ENCODE results near the gene PIP5K1B. TPM values are rescaled to one million over a fixed set of nuclear protein-coding genes. Genes with fewer than 3 reads are reported as not detected.

PIP5K1B gene
- polyA plus RNA-seq, 1 donor (not counting 4 experiments of a cell fraction or from before 2014, with no cell fraction given), result not detected

DNA sequence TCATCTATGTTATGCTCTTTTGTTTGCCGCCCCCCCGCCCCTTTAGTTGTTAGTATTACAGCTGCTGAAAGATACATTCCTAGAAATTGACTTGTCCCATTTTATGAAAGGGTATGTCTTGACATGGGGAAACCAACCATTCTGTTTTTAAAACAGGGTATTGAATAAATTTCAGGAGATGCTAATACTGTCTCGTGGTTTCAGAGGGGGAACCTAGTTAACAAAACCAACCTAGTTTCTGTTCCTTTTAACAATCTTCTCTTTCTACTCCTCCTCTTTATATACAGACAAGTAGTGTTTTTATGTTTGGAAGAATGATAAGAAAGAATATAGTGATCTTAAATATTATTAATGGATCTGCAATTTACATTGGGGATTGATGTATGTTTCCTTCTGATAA lies 3.5 kb downstream of the PIP5K1B start:
- Histone ChIP-seq H2AFZ (ENCODE audit: control insufficient read depth, low read length) (no peak overlapping the region), H3K79me2 (ENCODE audit: control insufficient read depth, insufficient read depth, low read length) (no peaks in the 10 kb centered on the region), H3K4me1 (ENCODE audit: control insufficient read depth, extremely low read depth, insufficient read depth, low read length) (no peaks in the 10 kb centered on the region), H3K27ac (ENCODE audit: control insufficient read depth, insufficient read depth, low read length) (no peak overlapping the region), H3K9ac (ENCODE audit: control insufficient read depth, extremely low read depth, insufficient read depth, low read length) (no peak overlapping the region), H4K20me1 (ENCODE audit: control insufficient read depth, extremely low read depth, insufficient read depth, low read length) (no peaks in the 10 kb centered on the region), H3K4me2 (ENCODE audit: control insufficient read depth, extremely low read depth, insufficient read depth, low read depth, low read length) (no peak overlapping the region), H3K9me1 (ENCODE audit: control insufficient read depth, extremely low read depth, insufficient read depth, low read length) (no peaks in the 10 kb centered on the region), H3K9me3 (ENCODE audit: control insufficient read depth, low read depth, low read length) (no peaks in the 10 kb centered on the region), H3K27me3 (ENCODE audit: control insufficient read depth, extremely low read depth, insufficient read depth, low read length) (peaks cover 41% of the 10 kb centered on the region), H3K4me3 (ENCODE audit: control insufficient read depth in 2 of 3, extremely low read depth in 1 of 3, insufficient read depth in 2 of 3, low read depth in 1 of 3, low read length in 3 of 3) (no peak overlapping the region), H3K36me3 (ENCODE audit: control insufficient read depth in 2 of 2, extremely low read depth in 1 of 2, insufficient read depth in 2 of 2, low read length in 2 of 2) (no peaks in the 10 kb centered on the region)
- FAIRE-seq (no peak), DNase-seq (ENCODE audit: low read depth, low spot score) (no peak)
- dilution Hi-C loops (cut with MboI; ENCODE audit: extremely low pct_ligation_motif_present, low sequenced_read_pairs), result no loop called here
- TF ChIP-seq, protein P1, sequence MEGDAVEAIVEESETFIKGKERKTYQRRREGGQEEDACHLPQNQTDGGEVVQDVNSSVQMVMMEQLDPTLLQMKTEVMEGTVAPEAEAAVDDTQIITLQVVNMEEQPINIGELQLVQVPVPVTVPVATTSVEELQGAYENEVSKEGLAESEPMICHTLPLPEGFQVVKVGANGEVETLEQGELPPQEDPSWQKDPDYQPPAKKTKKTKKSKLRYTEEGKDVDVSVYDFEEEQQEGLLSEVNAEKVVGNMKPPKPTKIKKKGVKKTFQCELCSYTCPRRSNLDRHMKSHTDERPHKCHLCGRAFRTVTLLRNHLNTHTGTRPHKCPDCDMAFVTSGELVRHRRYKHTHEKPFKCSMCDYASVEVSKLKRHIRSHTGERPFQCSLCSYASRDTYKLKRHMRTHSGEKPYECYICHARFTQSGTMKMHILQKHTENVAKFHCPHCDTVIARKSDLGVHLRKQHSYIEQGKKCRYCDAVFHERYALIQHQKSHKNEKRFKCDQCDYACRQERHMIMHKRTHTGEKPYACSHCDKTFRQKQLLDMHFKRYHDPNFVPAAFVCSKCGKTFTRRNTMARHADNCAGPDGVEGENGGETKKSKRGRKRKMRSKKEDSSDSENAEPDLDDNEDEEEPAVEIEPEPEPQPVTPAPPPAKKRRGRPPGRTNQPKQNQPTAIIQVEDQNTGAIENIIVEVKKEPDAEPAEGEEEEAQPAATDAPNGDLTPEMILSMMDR (optimal IDR thresholded peaks at IDR 0.05 in 1 of 3, IDR thresholded peaks at IDR 0.05 in 1 of 3, conservative IDR thresholded peaks at IDR 0.05 in 1 of 3; ENCODE audit: extremely low read depth in 1 of 3, insufficient read depth in 2 of 3, low read length in 3 of 3), result no peak
- TF ChIP-seq EZH2 (IDR thresholded peaks at IDR 0.05; ENCODE audit: low read length), result no peak

DNA sequence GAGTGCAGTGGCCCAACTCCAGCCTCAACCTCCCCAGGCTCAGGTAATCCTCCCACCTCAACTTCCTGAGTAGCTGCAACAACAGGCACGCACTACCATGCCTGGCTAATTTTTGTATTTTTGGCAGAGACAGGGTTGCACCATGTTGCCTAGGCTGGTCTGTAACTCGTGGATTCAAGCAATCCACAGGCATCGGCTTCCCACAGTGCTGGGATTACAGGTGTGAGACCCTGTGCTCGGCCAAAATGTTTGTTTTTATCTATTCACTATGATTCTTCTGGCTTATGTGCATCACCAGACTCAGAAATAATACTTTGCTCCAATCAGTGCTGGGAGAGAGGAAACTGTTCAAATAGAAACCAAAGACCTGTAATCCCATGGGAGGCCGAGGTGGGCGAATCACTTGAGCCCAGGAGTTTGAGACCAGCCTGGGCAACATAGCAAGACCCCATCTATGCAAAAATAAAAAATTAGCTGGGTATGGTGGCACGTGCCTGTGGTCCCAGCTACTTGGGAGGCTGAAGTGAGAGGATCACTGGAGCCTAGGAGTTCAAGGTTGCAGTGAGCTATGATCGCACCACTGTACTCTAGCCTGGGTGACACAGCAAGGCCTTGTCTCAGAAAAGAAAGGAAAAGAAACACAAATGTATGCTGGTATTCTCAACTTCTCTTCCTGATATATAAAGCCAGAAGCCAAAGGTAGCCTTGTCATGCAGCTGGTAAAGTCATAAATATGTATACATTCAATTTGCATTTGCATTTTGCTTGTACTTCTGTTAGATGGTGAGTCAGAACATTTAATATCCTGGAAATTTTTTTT lies 4.5 kb downstream of the PIP5K1B start:
- dilution Hi-C loops (cut with MboI; ENCODE audit: extremely low pct_ligation_motif_present, low sequenced_read_pairs), result loop anchor here (10.0 kb wide), 1 partner anchor 285 kb away; no protein-coding TSS in a partner anchor
- Histone ChIP-seq H3K9me1 (ENCODE audit: control insufficient read depth, extremely low read depth, insufficient read depth, low read length) (no peaks in the 10 kb centered on the region), H3K4me2 (ENCODE audit: control insufficient read depth, extremely low read depth, insufficient read depth, low read depth, low read length) (no peak overlapping the region), H3K4me3 (ENCODE audit: control insufficient read depth in 2 of 3, extremely low read depth in 1 of 3, insufficient read depth in 2 of 3, low read depth in 1 of 3, low read length in 3 of 3) (no peak overlapping the region), H3K79me2 (ENCODE audit: control insufficient read depth, insufficient read depth, low read length) (no peaks in the 10 kb centered on the region), H3K36me3 (ENCODE audit: control insufficient read depth in 2 of 2, extremely low read depth in 1 of 2, insufficient read depth in 2 of 2, low read length in 2 of 2) (no peaks in the 10 kb centered on the region), H3K4me1 (ENCODE audit: control insufficient read depth, extremely low read depth, insufficient read depth, low read length) (no peaks in the 10 kb centered on the region), H3K27ac (ENCODE audit: control insufficient read depth, insufficient read depth, low read length) (no peak overlapping the region), H4K20me1 (ENCODE audit: control insufficient read depth, extremely low read depth, insufficient read depth, low read length) (no peaks in the 10 kb centered on the region), H2AFZ (ENCODE audit: control insufficient read depth, low read length) (no peak overlapping the region), H3K9me3 (ENCODE audit: control insufficient read depth, low read depth, low read length) (no peaks in the 10 kb centered on the region), H3K27me3 (ENCODE audit: control insufficient read depth, extremely low read depth, insufficient read depth, low read length) (peaks cover 32% of the 10 kb centered on the region), H3K9ac (ENCODE audit: control insufficient read depth, extremely low read depth, insufficient read depth, low read length) (no peak overlapping the region)
- FAIRE-seq (no peak), DNase-seq (ENCODE audit: low read depth, low spot score) (no peak)
- no peak for TF ChIP-seq EZH2 (IDR thresholded peaks at IDR 0.05; ENCODE audit: low read length)
- TF ChIP-seq, protein P1 (optimal IDR thresholded peaks at IDR 0.05 in 1 of 3, IDR thresholded peaks at IDR 0.05 in 1 of 3, conservative IDR thresholded peaks at IDR 0.05 in 1 of 3; ENCODE audit: extremely low read depth in 1 of 3, insufficient read depth in 2 of 3, low read length in 3 of 3), result no peak
